GM23338 (cell line): ENCODE measurements around the gene PDE3B. TPM values are rescaled to one million over a fixed set of nuclear protein-coding genes. Genes with fewer than 3 reads are reported as not detected.

Source experiments
- ATAC-seq: fragments of 200-7000 bp; cut with Tn5 transposase; 3 replicates; pipeline ENCODE4 v1.9.1; 2020
- DNase-seq: peaks from one replicate; pipeline ENCODE4 v3.0.0-alpha.2; 2015; ENCODE audit warnings: low spot score
- H2AFZ ChIP-seq: fragments of 200-600 bp; sonication (generic); 2 replicates; pipeline ENCODE4 v1.8.0; 2016; ENCODE audit warnings: antibody characterized with exemption, mild to moderate bottlenecking, moderate library complexity
- H3F3A ChIP-seq: fragments of 200-600 bp; sonication (generic); replicated peaks from 2 replicates; pipeline ENCODE4 v1.8.0; 2017; ENCODE audit warnings: antibody characterized with exemption, mixed run types, low read depth
- H3K27ac ChIP-seq: fragments of 200-600 bp; sonication (generic); 2 replicates; pipeline ENCODE4 v1.6.1; 2016; ENCODE audit warnings: low read depth
- H3K27me3 ChIP-seq: fragments of 200-600 bp; sonication (generic); 2 replicates; pipeline ENCODE4 v1.8.0; 2016; ENCODE audit warnings: mild to moderate bottlenecking, mixed run types, moderate library complexity; ENCODE audit not compliant: insufficient read depth
- H3K36me3 ChIP-seq: fragments of 200-600 bp; sonication (generic); 2 replicates; pipeline ENCODE4 v1.8.0; 2016; ENCODE audit warnings: mild to moderate bottlenecking; ENCODE audit not compliant: insufficient read depth
- H3K4me1 ChIP-seq: fragments of 200-600 bp; sonication (generic); 2 replicates; pipeline ENCODE4 v1.8.0; 2016; ENCODE audit warnings: mild to moderate bottlenecking, moderate library complexity; ENCODE audit not compliant: insufficient read depth
- H3K4me2 ChIP-seq: fragments of 200-600 bp; sonication (generic); 2 replicates; pipeline ENCODE4 v1.7.1; 2017; ENCODE audit warnings: mixed run types
- H3K4me3 ChIP-seq: fragments of 200-600 bp; sonication (generic); 2 replicates; pipeline ENCODE4 v1.6.1; 2016; ENCODE audit warnings: mixed run types
- H3K79me2 ChIP-seq: fragments of 200-600 bp; sonication (generic); replicated peaks from 2 replicates; pipeline ENCODE4 v1.8.0; 2017; ENCODE audit warnings: mild to moderate bottlenecking; ENCODE audit not compliant: insufficient read depth
- H3K9me2 ChIP-seq: fragments of 200-600 bp; sonication (generic); 2 replicates; pipeline ENCODE4 v1.8.0; 2017; ENCODE audit not compliant: insufficient read depth
- H4K20me1 ChIP-seq: fragments of 200-600 bp; sonication (generic); replicated peaks from 2 replicates; pipeline ENCODE4 v1.8.0; 2017; ENCODE audit warnings: mild to moderate bottlenecking; ENCODE audit not compliant: insufficient read depth
- H3K27ac Mint-ChIP-seq: 2 replicates; pipeline ENCODE4 v1.8.0; 2020; ENCODE audit warnings: inconsistent platforms, mild to moderate bottlenecking, moderate library complexity, mixed read lengths
- H3K27me3 Mint-ChIP-seq: 3 replicates; pipeline ENCODE4 v1.8.0; 2022; ENCODE audit warnings: low read depth, mild to moderate bottlenecking, moderate library complexity, mixed read lengths, inconsistent platforms; ENCODE audit not compliant: insufficient read depth, poor library complexity
- H3K36me3 Mint-ChIP-seq: 3 replicates; pipeline ENCODE4 v1.8.0; 2021; ENCODE audit warnings: low read depth, mild to moderate bottlenecking, inconsistent platforms, moderate library complexity, mixed read lengths
- H3K4me1 Mint-ChIP-seq: 3 replicates; pipeline ENCODE4 v1.8.0; 2020; ENCODE audit warnings: mild to moderate bottlenecking, inconsistent platforms, mixed read lengths
- H3K4me3 Mint-ChIP-seq: 3 replicates; pipeline ENCODE4 v1.8.0; 2021; ENCODE audit warnings: moderate library complexity, mild to moderate bottlenecking, inconsistent platforms, mixed read lengths
- H3K9me3 Mint-ChIP-seq: 3 replicates; pipeline ENCODE4 v1.8.0; 2020; ENCODE audit warnings: moderate library complexity, mild to moderate bottlenecking, inconsistent platforms, mixed read lengths
- CREB1 ChIP-seq: fragments of 250-450 bp; sonication (Bioruptor Pico); IDR thresholded peaks from 2 replicates; pipeline ENCODE4 v1.5.0; 2020; ENCODE audit warnings: low read depth, mild to moderate bottlenecking, moderate library complexity
- ETS1 ChIP-seq: IDR thresholded peaks from 2 replicates; pipeline ENCODE4 v1.6.1; 2016; ENCODE audit warnings: antibody characterized with exemption
- EZH2 ChIP-seq: fragments of 200-600 bp; sonication (generic); IDR thresholded peaks from one replicate; pipeline ENCODE4 v1.8.0; 2017; ENCODE audit warnings: antibody characterized with exemption, mild to moderate bottlenecking, low read depth; ENCODE audit not compliant: unreplicated experiment
- JUNB ChIP-seq: IDR thresholded peaks from one replicate; pipeline ENCODE4 v1.6.1; 2016; ENCODE audit warnings: antibody characterized with exemption; ENCODE audit not compliant: unreplicated experiment
- POLR2AphosphoS5 ChIP-seq: IDR thresholded peaks from 2 replicates; pipeline ENCODE4 v1.6.1; 2016; ENCODE audit warnings: antibody characterized with exemption, low read depth
- STAT1 ChIP-seq: IDR thresholded peaks from one replicate; pipeline ENCODE4 v1.6.1; 2016; ENCODE audit warnings: antibody characterized with exemption; ENCODE audit not compliant: unreplicated experiment
- polyA plus RNA-seq: library from polyadenylated mRNA; unstranded; fragments of >200 nt; fragmentation: Nextera tagmentation; extraction: Ambion mirVana; gene quantifications from 2 replicates; pipeline ENCODE4 v1.2.1, GENCODE V29; 2016
- total RNA-seq: library from RNA; depleted of rRNA; stranded (reverse); fragments of >200 nt; shearing (Covaris generic); gene quantifications from 2 replicates; pipeline ENCODE4 v1.2.3, GENCODE V29; 2014
- TF ChIP-seq, protein P1 (sequence below), 2 experiments: fragments of 200-600 bp in 1 of 2; sonication (generic) in 1 of 2; conservative IDR thresholded peaks; 2 replicates each; pipeline versions ENCODE4 v1.5.1 to v1.6.1; 2016 to 2017; ENCODE audit warnings: antibody characterized with exemption in 2 of 2, low read depth in 2 of 2, mild to moderate bottlenecking in 2 of 2, moderate library complexity in 1 of 2
- TF ChIP-seq, protein P2 (sequence below): IDR thresholded peaks from one replicate; pipeline ENCODE4 v1.6.1; 2018; ENCODE audit warnings: antibody characterized with exemption; ENCODE audit not compliant: unreplicated experiment

The PDE3B gene
- total and polyA plus RNA-seq, 2 experiments from 2014 or later = 4.3 to 21.3 TPM

- Histone ChIP-seq H3K4me1 (no peaks in the 10 kb centered on the region), H2AFZ (no peak overlapping the region), H3K9me2 (no peaks in the 10 kb centered on the region), H3K27me3 (no peaks in the 10 kb centered on the region), H4K20me1 (no peaks in the 10 kb centered on the region), H3K4me2 (no peak overlapping the region), H3K79me2 (no peaks in the 10 kb centered on the region), H3F3A (no peaks in the 10 kb centered on the region), H3K4me3 (no peak overlapping the region), H3K27ac (no peak overlapping the region), H3K36me3 (no peaks in the 10 kb centered on the region)
- no peaks in the 10 kb centered on the region for H3K36me3 Mint-ChIP-seq
- ATAC-seq = peak; percentile 90
- no peaks in the 10 kb centered on the region for H3K4me1 Mint-ChIP-seq
- TF ChIP-seq, protein P1, sequence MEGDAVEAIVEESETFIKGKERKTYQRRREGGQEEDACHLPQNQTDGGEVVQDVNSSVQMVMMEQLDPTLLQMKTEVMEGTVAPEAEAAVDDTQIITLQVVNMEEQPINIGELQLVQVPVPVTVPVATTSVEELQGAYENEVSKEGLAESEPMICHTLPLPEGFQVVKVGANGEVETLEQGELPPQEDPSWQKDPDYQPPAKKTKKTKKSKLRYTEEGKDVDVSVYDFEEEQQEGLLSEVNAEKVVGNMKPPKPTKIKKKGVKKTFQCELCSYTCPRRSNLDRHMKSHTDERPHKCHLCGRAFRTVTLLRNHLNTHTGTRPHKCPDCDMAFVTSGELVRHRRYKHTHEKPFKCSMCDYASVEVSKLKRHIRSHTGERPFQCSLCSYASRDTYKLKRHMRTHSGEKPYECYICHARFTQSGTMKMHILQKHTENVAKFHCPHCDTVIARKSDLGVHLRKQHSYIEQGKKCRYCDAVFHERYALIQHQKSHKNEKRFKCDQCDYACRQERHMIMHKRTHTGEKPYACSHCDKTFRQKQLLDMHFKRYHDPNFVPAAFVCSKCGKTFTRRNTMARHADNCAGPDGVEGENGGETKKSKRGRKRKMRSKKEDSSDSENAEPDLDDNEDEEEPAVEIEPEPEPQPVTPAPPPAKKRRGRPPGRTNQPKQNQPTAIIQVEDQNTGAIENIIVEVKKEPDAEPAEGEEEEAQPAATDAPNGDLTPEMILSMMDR (conservative IDR thresholded peaks at IDR 0.05; ENCODE audit: low read depth in 2 of 2) = peak; percentile 53 to 83
- TF ChIP-seq, protein P2, sequence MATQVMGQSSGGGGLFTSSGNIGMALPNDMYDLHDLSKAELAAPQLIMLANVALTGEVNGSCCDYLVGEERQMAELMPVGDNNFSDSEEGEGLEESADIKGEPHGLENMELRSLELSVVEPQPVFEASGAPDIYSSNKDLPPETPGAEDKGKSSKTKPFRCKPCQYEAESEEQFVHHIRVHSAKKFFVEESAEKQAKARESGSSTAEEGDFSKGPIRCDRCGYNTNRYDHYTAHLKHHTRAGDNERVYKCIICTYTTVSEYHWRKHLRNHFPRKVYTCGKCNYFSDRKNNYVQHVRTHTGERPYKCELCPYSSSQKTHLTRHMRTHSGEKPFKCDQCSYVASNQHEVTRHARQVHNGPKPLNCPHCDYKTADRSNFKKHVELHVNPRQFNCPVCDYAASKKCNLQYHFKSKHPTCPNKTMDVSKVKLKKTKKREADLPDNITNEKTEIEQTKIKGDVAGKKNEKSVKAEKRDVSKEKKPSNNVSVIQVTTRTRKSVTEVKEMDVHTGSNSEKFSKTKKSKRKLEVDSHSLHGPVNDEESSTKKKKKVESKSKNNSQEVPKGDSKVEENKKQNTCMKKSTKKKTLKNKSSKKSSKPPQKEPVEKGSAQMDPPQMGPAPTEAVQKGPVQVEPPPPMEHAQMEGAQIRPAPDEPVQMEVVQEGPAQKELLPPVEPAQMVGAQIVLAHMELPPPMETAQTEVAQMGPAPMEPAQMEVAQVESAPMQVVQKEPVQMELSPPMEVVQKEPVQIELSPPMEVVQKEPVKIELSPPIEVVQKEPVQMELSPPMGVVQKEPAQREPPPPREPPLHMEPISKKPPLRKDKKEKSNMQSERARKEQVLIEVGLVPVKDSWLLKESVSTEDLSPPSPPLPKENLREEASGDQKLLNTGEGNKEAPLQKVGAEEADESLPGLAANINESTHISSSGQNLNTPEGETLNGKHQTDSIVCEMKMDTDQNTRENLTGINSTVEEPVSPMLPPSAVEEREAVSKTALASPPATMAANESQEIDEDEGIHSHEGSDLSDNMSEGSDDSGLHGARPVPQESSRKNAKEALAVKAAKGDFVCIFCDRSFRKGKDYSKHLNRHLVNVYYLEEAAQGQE = no peak
- no peaks in the 10 kb centered on the region for H3K9me3 Mint-ChIP-seq
- peak; percentile 50 for DNase-seq
- no peak overlapping the region for H3K27ac Mint-ChIP-seq
- no peaks in the 10 kb centered on the region for H3K27me3 Mint-ChIP-seq
- no peak overlapping the region for H3K4me3 Mint-ChIP-seq
These were observed 20.6 kb upstream of the PDE3B start for GRCh38 chr11:14623036-14623435.

DNA sequence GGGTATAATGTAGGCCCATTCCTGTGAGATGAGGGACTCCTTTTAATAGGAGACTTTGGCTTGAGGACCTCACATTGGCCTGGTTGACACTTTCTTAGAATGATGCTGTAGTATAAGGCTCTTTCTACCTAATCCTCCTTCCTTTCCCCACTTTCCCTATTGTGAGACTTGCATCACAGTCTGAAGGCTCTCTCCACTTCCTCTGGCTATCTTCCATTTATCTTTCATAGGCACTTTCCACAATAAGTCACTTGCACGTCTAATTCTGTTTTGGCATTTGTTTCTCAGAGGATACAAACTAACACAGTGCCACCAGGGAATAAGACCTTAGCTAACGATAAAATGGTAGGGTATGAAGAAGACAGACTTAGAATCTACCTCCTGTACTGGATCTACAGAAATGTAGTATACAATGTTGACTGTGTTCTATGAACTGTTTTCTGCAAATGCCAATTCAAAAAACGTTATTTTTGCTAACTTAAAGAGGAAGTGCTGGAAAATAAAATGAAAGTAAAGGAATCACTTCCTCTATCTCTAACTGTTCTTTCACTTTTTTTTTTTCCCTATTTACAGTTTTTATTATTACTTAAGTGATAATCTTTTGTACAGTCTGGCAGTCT is 17.9 kb upstream of the PDE3B start:
- Histone ChIP-seq H3K4me2 (no peak overlapping the region), H4K20me1 (no peaks in the 10 kb centered on the region), H3K4me1 (no peaks in the 10 kb centered on the region), H3K36me3 (no peaks in the 10 kb centered on the region), H3K27me3 (no peaks in the 10 kb centered on the region), H3K9me2 (no peaks in the 10 kb centered on the region), H2AFZ (no peak overlapping the region), H3K27ac (no peak overlapping the region), H3F3A (no peaks in the 10 kb centered on the region), H3K79me2 (no peaks in the 10 kb centered on the region), H3K4me3 (no peak overlapping the region)
- no peak overlapping the region for H3K4me3 Mint-ChIP-seq
- TF ChIP-seq ETS1 (no peak), JUNB (no peak), CREB1 (no peak), EZH2 (no peak), STAT1 (no peak), POLR2AphosphoS5 (no peak)
- no peaks in the 10 kb centered on the region for H3K27me3 Mint-ChIP-seq
- DNase-seq = no peak
- no peaks in the 10 kb centered on the region for H3K9me3 Mint-ChIP-seq
- no peaks in the 10 kb centered on the region for H3K4me1 Mint-ChIP-seq
- H3K36me3 Mint-ChIP-seq = no peaks in the 10 kb centered on the region
- no peak overlapping the region for H3K27ac Mint-ChIP-seq
- no peak for ATAC-seq
